GM18498 (cell line): Measurements from ENCODE around the gene HDAC4.

ENCODE experiments used
- ATAC-seq: cut with Tn5 transposase; IDR thresholded peaks from one replicate; pipeline ENCODE4 v1.9.1; 2021; ENCODE audit warnings: mild to moderate bottlenecking, moderate library complexity; ENCODE audit not compliant: unreplicated experiment

Gene HDAC4

DNA sequence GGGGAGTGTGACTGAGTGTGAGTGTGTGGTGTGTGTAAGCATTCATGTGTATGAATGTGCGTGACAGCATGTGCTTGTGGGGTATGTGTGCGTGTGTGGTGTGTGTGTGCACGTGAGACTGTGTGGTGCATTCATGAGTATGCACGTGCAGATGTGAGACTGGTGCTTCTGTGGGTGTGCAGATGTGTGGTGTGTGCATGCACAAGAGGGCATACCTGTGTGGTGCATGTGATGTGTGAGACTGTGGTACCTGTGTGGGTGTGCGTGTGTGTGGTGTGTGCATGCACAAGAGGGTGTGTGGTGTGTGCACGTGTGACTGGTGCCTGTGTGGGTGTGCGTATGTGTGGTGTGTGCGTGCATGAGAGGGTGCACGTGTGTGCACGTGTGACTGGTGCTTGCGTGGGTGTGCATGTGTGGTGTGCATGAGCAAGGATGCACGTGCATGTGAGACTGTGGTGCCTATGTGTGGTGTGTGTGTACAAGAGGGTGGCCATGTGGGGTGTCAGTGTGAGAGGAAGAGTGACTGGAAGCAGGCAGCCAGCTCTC is 339.6 kb downstream of the HDAC4 start:
- no peak for ATAC-seq

DNA sequence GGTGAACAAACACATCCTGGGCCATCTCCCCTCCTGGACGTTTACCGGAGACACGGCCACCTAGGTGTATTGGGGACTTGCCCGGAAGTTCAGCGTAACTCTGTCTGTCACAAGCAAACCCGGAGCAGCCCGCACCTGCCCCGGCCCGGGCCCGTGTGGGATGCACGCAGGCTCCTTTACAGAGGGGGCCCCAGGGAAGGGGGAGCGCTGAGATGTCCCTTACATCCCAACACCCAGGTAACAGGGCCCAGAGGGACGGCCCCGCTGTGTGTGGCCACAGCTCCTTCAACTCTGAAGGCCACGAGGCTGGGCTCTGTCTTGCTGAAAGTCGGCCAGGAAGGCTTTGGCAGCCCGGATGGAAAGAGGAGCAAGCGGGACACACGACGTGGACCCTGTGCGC is 340.1 kb downstream of the HDAC4 start:
- no peak for ATAC-seq

DNA sequence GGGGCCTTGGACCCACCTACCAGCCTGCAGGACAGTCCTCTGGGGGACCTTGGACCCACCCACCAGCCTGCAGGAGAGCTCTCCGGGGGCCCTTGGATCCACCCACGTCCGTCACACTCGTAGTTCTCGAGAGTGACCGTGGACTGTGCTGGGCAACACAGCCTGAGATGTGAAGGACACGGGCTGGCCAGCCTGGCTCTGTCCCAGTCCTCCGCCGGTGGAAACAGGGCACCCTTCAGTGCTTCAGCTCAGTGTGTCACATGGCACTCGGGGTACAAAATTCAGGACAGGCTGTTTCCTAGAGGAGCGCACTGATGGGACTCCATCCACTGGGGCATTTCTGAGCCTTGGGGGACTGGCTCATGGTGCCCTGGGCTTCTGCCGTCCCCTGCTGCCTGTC is 341.0 kb downstream of the HDAC4 start:
- no peak for ATAC-seq

DNA sequence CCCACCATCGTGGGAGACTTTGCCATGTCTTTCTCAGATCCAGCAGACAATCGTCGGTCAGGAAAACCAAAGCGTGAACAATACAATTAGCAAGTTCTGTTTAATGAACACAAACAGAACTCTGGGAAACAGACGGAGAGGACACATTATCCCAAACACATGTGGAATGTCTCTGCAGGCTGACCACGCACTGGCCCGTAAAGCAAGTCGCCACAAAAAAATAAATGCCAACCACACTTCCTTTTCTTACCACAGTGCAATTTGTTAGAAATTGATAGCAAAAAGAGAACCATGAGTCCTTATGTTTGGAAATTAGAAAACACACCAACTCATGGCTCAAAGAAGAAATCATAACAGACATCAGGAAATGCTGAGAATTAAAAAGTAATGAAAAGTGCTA is 342.1 kb downstream of the HDAC4 start:
- ATAC-seq: no peak

DNA sequence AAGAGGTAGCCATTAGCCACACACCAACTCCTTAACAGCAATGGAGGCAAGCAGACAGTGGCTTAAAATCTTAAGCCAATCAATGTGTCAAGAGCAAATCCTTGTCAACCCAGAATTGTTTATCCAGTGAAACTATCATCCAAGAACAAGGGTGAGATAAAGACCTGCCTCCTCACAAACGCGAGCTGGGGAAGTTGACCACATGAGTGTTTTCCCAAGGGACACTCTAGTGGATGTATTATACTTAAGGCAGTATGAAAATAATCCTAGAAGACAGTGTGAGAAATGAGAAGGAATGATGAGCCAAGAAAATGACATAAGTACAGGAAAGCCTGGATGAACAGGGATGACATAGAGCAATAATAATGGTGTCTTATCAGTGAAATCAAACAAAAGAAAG is 343.3 kb downstream of the HDAC4 start:
- ATAC-seq: no peak

DNA sequence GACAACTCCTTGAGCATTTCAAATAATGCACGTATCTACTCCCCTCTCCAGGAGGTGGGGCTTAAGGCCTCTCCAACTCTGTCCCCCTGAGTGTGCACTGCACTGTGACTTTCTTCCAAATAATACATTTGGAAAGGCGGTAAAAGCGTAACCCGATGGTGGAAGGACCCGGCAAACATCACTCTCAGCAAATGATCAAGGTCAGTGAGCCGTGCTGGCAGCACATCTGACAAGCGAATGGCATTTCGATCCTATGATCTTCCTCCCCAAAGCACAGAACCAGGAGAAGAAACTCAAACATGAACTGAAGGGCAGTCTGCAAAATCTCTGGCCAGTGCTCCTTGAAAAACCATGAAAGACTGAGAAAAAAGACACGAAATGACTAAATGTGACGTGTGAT is 344.2 kb downstream of the HDAC4 start:
- ATAC-seq: no peak

DNA sequence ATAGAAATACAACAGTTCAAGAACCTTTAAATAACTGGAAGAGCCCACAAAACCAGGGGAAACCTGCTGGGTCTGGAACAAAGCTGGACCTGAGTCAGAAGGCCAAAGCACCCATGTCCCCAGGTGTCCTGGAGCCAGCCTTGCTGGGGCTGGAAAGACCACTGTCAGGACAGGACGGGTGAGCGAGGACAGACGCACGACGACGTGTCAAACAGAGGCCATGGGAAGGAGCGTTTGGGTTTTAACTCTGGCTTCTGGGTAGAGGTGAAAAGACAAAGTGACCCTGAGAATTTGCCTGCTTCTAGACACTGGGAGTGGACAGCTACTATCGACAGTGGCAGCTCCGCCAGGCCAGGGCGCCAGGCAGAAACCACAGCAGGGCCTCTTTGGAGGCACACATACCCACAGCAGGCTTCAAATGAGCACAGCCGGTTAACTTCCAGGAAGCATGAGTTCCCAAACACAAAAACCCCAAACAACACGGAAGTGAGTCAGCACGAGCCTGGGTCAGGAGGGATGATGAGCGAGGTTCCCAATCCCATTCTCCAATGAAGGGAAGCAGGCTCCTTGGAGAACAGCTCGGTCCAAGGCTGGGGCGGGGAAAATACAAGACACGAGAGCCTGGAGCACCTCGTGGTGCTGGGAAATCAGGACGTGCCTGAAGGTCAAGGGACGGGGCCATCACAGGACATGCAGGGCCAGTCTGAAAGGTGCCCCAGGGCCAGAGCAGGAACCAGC is 344.9 kb downstream of the HDAC4 start:
- no peak for ATAC-seq

DNA sequence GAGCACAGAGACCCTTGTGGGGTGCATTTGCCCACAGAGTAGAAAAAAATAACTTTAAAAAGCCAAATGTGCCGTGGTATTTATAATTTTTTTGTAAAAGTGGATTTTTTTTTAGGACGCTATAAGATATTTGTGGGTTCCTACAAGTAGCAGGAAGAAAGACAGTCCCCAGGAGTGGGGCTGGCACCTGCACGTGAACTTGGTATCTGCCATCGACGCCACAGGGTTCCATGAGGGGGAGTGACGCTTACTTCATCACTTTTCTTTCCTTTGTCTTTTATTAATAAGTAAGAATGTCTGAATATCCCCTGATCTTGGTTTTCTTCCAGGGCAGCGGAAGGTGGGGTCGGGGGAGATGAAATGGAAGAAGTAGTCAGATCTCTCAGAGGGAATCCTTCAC is 345.9 kb downstream of the HDAC4 start:
- no peak for ATAC-seq

DNA sequence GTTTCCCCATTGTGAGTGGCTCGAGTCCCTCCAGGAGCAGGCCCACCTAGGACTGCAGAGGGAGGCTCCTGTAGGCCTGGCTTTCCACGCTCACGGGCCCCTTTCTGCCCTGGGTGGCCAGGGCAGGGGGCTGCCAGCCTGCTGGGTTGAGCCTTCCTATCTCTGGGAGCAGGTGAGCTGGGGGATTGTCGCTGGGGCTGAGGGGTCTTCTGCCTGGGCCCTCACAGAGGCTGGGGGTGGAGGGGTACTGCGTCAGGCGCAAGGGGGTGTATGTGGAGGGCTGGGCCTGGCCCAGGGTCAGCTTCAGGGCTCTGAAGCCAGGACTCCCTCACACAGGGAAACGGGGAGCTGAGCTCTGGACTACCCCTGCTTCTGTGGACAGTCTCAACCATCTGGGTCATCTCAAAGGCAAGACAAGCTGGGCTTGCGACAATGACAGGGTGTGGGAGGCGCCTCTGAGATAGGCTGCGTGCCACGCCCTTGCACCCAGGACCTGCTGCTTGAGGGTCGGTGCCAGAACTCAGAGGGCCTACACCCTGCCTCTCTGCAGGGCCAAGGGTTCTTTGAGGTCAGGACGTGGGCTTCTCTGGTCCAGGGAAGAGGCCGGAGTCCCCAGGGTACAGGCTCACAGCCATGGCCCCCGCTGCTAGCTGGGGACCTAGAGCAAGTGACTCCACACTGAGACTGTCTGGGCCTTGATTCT is 346.9 kb downstream of the HDAC4 start:
- no peak for ATAC-seq

DNA sequence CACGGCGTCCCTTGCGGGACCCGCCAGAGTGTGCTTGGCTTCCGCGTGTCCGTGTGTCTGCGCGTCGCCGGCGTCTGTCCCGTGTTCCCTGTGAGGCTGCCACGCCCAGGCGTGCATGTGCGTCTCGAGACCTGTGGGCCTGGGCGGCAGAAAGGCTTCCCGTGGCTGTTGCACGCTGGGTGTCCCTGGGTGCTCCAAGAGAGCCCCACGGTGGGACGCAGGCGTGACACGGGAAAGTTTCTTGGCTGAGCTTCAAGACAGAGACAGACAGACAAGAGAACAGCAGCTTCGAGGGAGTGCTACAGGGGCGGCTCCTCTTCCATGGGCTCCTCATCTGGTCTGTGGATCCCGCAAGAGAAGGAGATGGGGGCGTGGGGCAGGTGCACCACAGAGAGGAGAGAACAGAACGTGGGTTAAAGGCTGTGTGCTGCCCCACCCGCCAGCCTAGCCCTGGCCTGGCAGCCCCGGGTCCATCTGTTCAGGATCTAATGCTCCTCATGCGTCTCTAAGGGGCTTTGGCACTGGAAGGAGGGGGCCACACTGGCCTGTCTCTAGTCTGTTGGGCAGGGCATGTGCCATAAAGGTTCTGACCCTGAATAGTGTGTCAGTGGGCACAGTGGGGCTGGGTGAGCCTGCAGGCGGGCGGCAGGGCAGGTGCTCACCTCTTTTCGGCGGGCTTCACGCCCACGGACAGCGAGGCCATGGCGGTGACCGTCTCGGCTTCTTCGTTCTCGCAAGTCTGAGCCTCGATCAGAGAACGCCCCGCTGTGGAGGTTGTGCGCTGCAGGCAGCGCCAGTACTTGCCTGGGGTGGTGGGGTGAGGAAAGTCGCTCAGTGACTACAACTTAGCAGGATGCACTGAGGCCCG is 347.8 kb downstream of the HDAC4 start:
- no peak for ATAC-seq

DNA sequence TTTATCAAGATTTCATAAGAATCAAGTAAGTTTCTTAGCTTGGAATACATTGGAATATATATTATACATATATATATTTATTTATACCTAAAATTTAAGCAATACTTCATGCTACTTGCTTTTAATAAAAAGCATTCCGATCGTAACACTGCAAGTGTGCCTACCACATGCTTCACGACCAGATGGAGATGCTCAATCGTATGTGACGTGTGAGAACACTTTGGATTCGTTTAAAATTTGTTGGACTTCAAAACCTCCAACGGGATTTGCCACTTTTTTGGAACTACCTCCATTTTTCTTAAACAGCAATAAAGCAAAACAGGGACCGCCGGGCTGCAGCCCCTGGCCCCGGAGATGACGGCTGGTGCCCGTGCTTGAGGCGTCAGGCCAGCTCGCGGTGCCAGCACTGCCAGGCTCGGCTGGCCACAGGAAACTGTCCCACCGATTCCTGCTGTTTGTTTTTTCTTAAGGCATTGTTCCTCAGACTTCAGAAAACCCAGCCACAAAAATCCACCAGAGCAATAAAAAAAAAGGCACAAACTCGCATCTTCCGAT is 348.9 kb downstream of the HDAC4 start:
- no peak for ATAC-seq

DNA sequence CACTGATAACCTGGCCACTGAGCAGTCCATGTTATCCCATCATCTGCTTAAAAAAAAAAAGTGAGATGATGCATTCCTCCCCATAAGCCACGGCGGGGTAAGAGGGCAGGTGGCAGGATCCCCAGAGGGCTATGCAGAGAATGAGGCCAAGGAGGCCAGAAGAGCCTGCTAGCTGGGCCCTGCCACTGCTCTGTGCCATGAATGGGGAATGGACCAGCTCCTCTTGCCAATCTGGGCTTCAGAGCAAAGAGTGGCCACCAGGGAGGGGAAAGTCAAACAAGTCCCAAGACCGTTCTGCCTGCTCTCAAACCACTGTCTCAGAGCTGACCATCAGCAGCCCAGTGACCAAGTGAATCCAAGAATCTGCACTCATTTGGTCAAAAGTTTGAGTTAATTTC is 350.6 kb downstream of the HDAC4 start:
- ATAC-seq: no peak

DNA sequence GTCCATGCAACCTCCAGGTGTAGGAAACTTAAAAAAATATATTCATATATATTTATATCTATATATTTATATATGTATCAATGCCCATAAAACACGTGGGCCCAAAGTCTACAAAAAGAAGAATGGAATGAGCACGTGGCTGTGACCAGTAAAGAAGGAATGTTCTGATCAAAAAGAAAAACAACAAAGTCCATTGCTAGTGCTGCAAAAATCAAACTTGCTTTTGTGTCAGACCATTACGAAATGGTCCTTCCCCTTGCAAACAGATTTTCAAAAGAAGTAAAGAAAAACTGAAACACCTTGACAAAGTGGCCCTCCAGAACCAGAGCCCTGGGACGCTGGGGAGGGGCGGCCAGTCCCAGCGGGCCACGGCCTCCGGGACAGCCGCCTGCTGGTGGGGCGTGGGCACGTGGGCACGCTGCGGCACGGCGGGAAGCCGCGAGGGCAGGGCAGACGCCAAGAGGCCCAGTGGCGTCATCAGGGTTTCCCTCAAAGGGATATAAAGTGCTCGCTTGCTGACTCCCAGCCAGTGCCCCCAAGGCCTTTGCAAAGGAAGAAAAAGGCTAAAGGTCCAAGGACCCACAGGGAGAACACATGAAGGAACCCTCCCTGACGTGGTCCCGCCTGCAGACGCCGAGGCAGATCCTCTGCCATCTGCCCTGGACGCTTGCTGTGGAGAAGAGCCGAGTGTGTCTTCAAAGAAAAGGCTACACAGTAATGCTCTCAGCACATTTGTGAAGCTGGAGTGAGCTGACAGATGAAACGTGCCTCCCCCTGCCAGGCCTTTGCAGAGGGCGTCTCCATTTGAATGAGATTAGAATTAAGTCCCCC is 351.2 kb downstream of the HDAC4 start:
- no peak for ATAC-seq

DNA sequence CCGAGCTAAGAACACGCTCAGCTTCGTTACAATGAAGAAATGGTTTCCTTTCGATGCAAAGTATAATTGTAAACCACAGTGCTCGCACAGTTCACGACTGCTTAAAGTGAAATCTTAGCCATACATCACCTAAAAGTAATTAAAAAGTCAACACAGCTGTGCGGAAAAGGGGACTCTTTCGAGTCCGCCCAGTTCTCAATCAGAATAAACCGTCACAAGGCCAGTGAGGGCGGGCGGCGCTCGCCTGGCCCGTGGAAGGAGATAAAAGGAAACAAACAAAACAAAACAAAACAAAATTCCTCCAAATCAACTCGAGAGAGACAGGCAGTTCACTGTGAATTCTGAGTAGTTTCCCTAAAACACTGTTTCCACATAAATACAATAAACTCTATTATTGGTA is 352.1 kb downstream of the HDAC4 start:
- ATAC-seq: no peak

DNA sequence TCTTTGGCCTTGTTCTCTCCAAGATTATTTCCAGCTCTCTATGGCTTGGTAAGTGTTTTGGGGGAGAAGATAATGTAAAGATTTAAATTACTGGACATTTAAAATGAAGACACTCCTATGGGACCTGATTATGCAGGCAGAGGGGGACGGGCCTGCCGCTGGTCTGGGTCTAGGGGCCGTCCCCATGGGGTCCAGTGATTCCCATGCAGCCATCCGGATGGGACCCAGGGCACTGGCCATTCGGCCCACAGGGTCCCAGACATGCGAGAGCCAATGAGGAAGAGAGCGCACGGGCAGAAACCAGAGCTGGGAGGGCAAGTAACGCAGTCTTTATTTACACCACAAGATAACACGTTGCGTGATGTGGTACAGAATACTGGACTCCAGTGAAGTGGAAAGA is 353.0 kb downstream of the HDAC4 start:
- no peak for ATAC-seq

DNA sequence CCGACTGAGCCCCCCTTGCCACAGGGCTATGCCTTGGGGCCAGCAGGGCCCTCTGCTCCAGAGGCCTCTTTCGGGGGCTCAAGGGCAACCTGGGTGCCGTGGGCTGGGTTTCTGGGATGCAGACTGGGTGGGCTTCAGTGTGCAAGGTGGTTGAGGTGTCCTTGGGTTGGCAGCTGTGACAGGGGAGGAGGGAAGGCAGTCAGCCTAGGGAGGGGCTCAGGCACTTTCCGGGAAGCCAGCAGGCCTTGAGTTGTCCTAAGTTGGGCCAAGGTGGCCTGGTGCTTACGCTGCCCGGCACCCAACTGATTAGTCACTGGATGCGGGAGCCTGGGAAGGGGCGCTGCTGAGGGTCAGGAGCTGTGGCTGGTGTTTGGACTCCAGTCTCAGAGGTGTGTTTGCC is 353.4 kb downstream of the HDAC4 start:
- ATAC-seq: no peak

DNA sequence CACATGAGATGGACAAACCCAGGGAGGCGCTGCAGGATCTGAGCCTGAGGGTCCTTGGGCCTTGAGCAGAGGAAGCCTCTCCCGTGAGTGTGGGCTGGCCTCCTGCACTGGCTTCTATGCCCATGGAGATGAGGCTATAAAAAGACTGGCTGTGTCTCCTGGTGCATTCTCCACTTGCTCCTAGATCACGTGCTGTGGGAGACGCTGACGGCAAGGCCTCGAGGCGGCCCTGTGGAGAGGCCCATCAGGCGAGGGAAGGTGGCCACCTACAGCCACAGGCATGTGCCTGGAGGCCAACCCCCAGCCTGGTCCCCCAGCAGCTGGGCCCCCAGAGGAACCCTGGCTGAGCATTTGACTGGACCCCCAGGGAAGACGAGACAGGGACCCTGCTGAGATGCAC is 354.0 kb downstream of the HDAC4 start:
- ATAC-seq: no peak

DNA sequence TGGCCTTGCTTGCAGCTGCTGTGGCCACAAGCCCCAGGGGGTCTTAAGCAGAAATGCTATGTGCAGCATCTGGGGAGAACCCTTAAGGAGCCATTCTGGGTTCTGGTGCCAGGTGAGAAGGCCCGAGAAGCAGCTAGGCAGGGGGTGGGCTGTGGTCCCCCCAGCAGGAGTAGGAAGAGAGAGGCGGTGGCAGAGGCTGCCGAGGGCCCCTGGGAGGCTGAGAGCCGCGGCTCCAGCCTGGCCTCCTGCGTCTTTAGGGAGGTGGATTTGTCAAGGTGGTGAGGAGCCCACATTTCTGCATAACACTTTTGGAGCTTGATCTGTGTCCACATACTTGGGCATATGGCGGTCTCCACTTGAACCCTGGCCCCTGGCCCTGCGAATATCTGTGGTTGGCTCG is 356.5 kb downstream of the HDAC4 start:
- no peak for ATAC-seq

DNA sequence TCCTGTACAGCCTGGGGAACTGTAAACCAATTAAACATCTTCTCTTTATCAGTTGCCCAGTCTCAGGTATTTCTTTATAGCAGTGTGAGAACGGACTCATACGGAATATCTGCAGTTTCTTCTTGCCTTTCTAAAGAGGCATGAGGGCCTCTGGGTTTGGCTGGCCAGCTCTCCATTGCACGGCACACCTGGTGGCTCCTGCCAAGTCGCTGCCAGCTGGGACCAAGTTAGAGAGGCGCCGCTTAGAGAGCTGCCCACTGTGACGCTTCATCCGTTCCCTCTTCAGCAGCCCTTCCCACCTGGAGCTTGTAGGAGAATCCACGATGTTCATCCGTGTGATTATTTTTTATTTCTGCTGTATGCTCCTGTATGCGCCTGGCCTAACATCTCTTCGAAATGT is 357.5 kb downstream of the HDAC4 start:
- no peak for ATAC-seq

DNA sequence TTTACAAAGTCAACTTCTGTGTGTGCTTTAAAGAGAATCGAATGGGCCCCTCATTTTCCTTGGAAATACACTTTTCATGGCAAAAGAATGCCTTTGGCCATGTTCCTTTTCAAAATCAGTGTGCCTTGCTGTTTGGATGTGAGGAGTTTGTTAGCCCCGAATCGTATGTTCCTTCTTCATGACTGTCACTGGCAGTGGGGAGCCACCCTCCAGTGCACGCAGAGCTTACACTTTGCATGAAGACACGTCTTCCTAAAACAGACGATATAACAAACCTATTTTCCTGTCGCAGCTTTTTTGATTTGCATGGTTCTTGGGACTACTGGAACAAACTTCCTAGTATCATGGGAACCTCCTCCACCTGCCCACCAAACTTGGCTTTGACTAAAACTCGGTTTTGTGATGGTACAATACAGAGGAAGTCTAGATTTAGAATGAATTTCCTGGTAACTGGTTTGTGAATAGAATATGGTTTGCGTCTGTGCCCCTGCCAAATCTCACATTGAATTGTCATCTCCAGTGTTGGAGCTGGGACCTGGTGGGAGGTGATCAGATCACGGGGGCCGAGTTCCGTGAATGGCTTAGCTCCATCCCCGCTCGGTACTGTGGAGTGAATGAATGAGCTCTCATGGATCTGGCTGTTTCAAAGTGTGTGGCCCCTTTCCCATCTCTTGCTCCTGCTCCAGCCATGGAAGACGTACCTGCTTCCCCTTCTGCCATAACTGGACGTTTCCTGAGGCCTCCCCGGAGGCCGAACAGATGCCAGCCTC is 358.1 kb downstream of the HDAC4 start:
- no peak for ATAC-seq
